CD14-positive monocyte (primary cell): ENCODE results near the gene KLF15. TPM values are rescaled to one million over a fixed set of nuclear protein-coding genes. Genes with fewer than 3 reads are reported as not detected.

ENCODE experiments used
- DNase-seq, 3 donors: peaks; one replicate each; pipeline ENCODE4 v3.0.0-alpha.2; 2011 to 2022
- H2AFZ ChIP-seq: 2 replicates; pipeline ENCODE4 v1.6.0; 2012; ENCODE audit warnings: mild to moderate bottlenecking, low read depth, low read length, inconsistent platforms; ENCODE audit not compliant: insufficient read depth, poor library complexity, severe bottlenecking
- H3K27ac ChIP-seq, 2 donors: 1 replicate in 1 of 2; 2 replicates in 1 of 2; pipeline ENCODE4 v1.5.1; 2012 to 2013; ENCODE audit warnings: low read length in 2 of 2, control low read depth in 1 of 2, inconsistent platforms in 1 of 2, low read depth in 1 of 2, mild to moderate bottlenecking in 1 of 2
- H3K27me3 ChIP-seq, 2 donors: one replicate each; pipeline versions ENCODE4 v1.6.0 to v1.6.1; 2011 to 2013; ENCODE audit warnings: low read length in 2 of 2; ENCODE audit not compliant: control insufficient read depth in 2 of 2, insufficient read depth in 2 of 2
- H3K36me3 ChIP-seq, 2 donors: replicated peaks in 1 of 2; 1 replicate in 1 of 2; 2 replicates in 1 of 2; pipeline versions ENCODE4 v1.5.1 to v1.6.1; 2012 to 2013; ENCODE audit warnings: low read length in 2 of 2, control low read depth in 1 of 2, inconsistent platforms in 1 of 2, mild to moderate bottlenecking in 1 of 2; ENCODE audit not compliant: insufficient read depth in 2 of 2, control insufficient read depth in 1 of 2
- H3K4me1 ChIP-seq, 2 donors: 1 replicate in 1 of 2; 2 replicates in 1 of 2; pipeline versions ENCODE4 v1.5.1 to v1.6.1; 2012 to 2013; ENCODE audit warnings: low read length in 2 of 2, control low read depth in 1 of 2, inconsistent platforms in 1 of 2, mild to moderate bottlenecking in 1 of 2, moderate library complexity in 1 of 2; ENCODE audit not compliant: insufficient read depth in 2 of 2, control insufficient read depth in 1 of 2
- H3K4me2 ChIP-seq: replicated peaks from 2 replicates; pipeline ENCODE3; 2012; ENCODE audit warnings: low read length, moderate library complexity, mild to moderate bottlenecking; ENCODE audit not compliant: poor library complexity, severe bottlenecking; ENCODE audit errors: extremely low read depth
- H3K4me3 ChIP-seq, 3 experiments: fragments of 200-600 bp in 1 of 3; sonication (generic) in 1 of 3; replicated peaks in 1 of 3; 1 replicate in 2 of 3; 2 replicates in 1 of 3; pipeline ENCODE4 v1.5.1; 2011 to 2013; ENCODE audit warnings: low read length in 3 of 3, mild to moderate bottlenecking in 3 of 3, control low read depth in 2 of 3, low read depth in 2 of 3, inconsistent platforms in 1 of 3, moderate library complexity in 1 of 3
- H3K79me2 ChIP-seq: 2 replicates; pipeline ENCODE4 v1.6.0; 2012; ENCODE audit warnings: mild to moderate bottlenecking, control low read depth, inconsistent platforms, low read length, moderate library complexity; ENCODE audit not compliant: insufficient read depth
- H3K9ac ChIP-seq: 2 replicates; pipeline ENCODE4 v1.6.0; 2017; ENCODE audit warnings: low read length, mild to moderate bottlenecking; ENCODE audit not compliant: insufficient read depth, poor library complexity, severe bottlenecking
- H3K9me3 ChIP-seq, 2 donors: replicated peaks in 1 of 2; 1 replicate in 1 of 2; 2 replicates in 1 of 2; pipeline versions ENCODE4 v1.5.1 to v1.6.1; 2012 to 2013; ENCODE audit warnings: low read length in 2 of 2, control low read depth in 1 of 2; ENCODE audit not compliant: control insufficient read depth in 1 of 2, insufficient read depth in 1 of 2
- H4K20me1 ChIP-seq: 2 replicates; pipeline ENCODE4 v1.6.0; 2012; ENCODE audit warnings: mild to moderate bottlenecking, low read length, control low read depth, moderate library complexity; ENCODE audit not compliant: insufficient read depth
- H3K27ac Mint-ChIP-seq, 7 donors: one replicate each; pipeline ENCODE4 v1.8.0; 2020; ENCODE audit warnings: mild to moderate bottlenecking in 7 of 7, mixed read lengths in 7 of 7, moderate library complexity in 6 of 7, inconsistent platforms in 2 of 7
- H3K27me3 Mint-ChIP-seq, 3 donors: one replicate each; pipeline ENCODE4 v1.8.0; 2021 to 2022; ENCODE audit warnings: low read depth in 3 of 3, mild to moderate bottlenecking in 3 of 3, mixed read lengths in 3 of 3, moderate library complexity in 3 of 3, inconsistent platforms in 1 of 3
- H3K36me3 Mint-ChIP-seq, 2 donors: one replicate each; pipeline ENCODE4 v1.8.0; 2020; ENCODE audit warnings: mixed read lengths in 2 of 2, inconsistent platforms in 1 of 2, mild to moderate bottlenecking in 1 of 2
- H3K4me1 Mint-ChIP-seq: one replicate; pipeline ENCODE4 v1.8.0; 2020; ENCODE audit warnings: mild to moderate bottlenecking, mixed read lengths
- H3K4me3 Mint-ChIP-seq, 2 donors: one replicate each; pipeline ENCODE4 v1.8.0; 2020; ENCODE audit warnings: mild to moderate bottlenecking in 2 of 2, mixed read lengths in 2 of 2, moderate library complexity in 1 of 2
- H3K9me3 Mint-ChIP-seq, 7 donors: one replicate each; pipeline ENCODE4 v1.8.0; 2020 to 2022; ENCODE audit warnings: mixed read lengths in 7 of 7, mild to moderate bottlenecking in 6 of 7, moderate library complexity in 6 of 7, inconsistent platforms in 2 of 7
- CTCF ChIP-seq: fragments of 200-600 bp; IDR thresholded peaks from one replicate; pipeline ENCODE4 v1.8.0; 2022; ENCODE audit warnings: antibody characterized with exemption, mild to moderate bottlenecking
- WGBS: methylation state at CpG from one replicate; pipeline ENCODE4 v1.1.5; 2013; ENCODE audit warnings: missing lambda C conversion rate; ENCODE audit not compliant: insufficient coverage; 5-methylcytosine and 5-hydroxymethylcytosine counted together
- intact Hi-C, 2 donors: fragments of 100-400 bp; cut with micrococcal nuclease; formaldehyde crosslinking; loops; one replicate each; pipeline versions ENCODE4 v1.15.0 to v1.15.1; 2023
- polyA plus RNA-seq, 3 donors: library from polyadenylated mRNA; depleted of rRNA in 1 of 3; unstranded in 2 of 3; stranded (reverse) in 1 of 3; fragments of 300-500 nt in 2 of 3; fragments of >200 nt in 1 of 3; fragmentation: Illumina TruSeq in 2 of 3; gene quantifications; 1 replicate in 2 of 3; 2 replicates in 1 of 3; pipeline ENCODE4 v1.2.3, GENCODE V29; 2012 to 2021

Gene KLF15
- polyA plus RNA-seq, 3 donors: not detected

- H3K4me3 Mint-ChIP-seq: no peak overlapping the region
- intact Hi-C loops: no loop called here
- no peak overlapping the region for H3K27ac Mint-ChIP-seq
- H3K4me1 ChIP-seq: no peaks in the 10 kb centered on the region
- no peak overlapping the region for H2AFZ ChIP-seq
- peaks cover 2% of the 10 kb centered on the region for H3K4me1 Mint-ChIP-seq
- DNase-seq: no peak
- no peaks in the 10 kb centered on the region for H3K36me3 Mint-ChIP-seq
- H3K9ac ChIP-seq: no peak overlapping the region
- WGBS: 92% methylated on average over 7 of the region's 11 CpGs
- H3K9me3 Mint-ChIP-seq: no peaks in the 10 kb centered on the region
- H3K9me3 ChIP-seq: no peaks in the 10 kb centered on the region
- H3K4me3 ChIP-seq: no peak overlapping the region
- peaks cover 13 to 25% (median 20%) of the 10 kb centered on the region in 3 donors for H3K27me3 Mint-ChIP-seq
- H3K27me3 ChIP-seq: peaks cover 0 to 19% of the 10 kb centered on the region in 2 donors
- no peaks in the 10 kb centered on the region for H3K79me2 ChIP-seq
- H3K4me2 ChIP-seq: no peak overlapping the region
- H4K20me1 ChIP-seq: no peaks in the 10 kb centered on the region
- TF ChIP-seq CTCF: no peak
- no peaks in the 10 kb centered on the region for H3K36me3 ChIP-seq
- no peak overlapping the region for H3K27ac ChIP-seq
These were observed 8.4 kb upstream of the KLF15 start for GRCh38 chr3:126365351-126366277.

- H4K20me1 ChIP-seq: no peaks in the 10 kb centered on the region
- H3K27me3 Mint-ChIP-seq: peaks cover 19 to 32% (median 26%) of the 10 kb centered on the region in 3 donors
- H2AFZ ChIP-seq: no peak overlapping the region
- intact Hi-C loops: no loop called here
- H3K9me3 ChIP-seq: no peaks in the 10 kb centered on the region
- peaks cover 3 to 27% of the 10 kb centered on the region in 2 donors for H3K27me3 ChIP-seq
- 94% methylated on average over 2 of the region's 5 CpGs for WGBS
- H3K4me1 Mint-ChIP-seq: peaks cover 2% of the 10 kb centered on the region
- no peak overlapping the region for H3K4me3 Mint-ChIP-seq
- no peaks in the 10 kb centered on the region for H3K36me3 ChIP-seq
- no peak overlapping the region for H3K27ac Mint-ChIP-seq
- no peaks in the 10 kb centered on the region for H3K9me3 Mint-ChIP-seq
- H3K9ac ChIP-seq: no peak overlapping the region
- H3K4me2 ChIP-seq: no peak overlapping the region
- no peaks in the 10 kb centered on the region for H3K4me1 ChIP-seq
- H3K36me3 Mint-ChIP-seq: no peaks in the 10 kb centered on the region
- no peak for TF ChIP-seq CTCF
- no peak overlapping the region for H3K27ac ChIP-seq
- H3K4me3 ChIP-seq: no peak overlapping the region
- no peak for DNase-seq
- no peaks in the 10 kb centered on the region for H3K79me2 ChIP-seq
These were observed 7.6 kb upstream of the KLF15 start for GRCh38 chr3:126364731-126365301.
